Heart left ventricle (tissue), 16 donors: ENCODE results near the gene VPS18. TPM values are rescaled to one million over a fixed set of nuclear protein-coding genes. Genes with fewer than 3 reads are reported as not detected.

Experiments
- ATAC-seq, 4 donors: fragments of 200-7000 bp; cut with Tn5 transposase; one replicate each; pipeline ENCODE4 v1.9.1; 2020 to 2022; ENCODE audit warnings: moderate library complexity in 4 of 4, mild to moderate bottlenecking in 3 of 4, moderate number of reproducible peaks in 1 of 4
- DNase-seq, 5 donors: peaks; one replicate each; pipeline ENCODE4 v3.0.0-alpha.2; 2020
- H3K27ac ChIP-seq, 12 donors: fragments of 200-600 bp; sonication (generic) in 4 of 12; one replicate each; pipeline versions ENCODE4 v1.5.0 to v1.8.0; 2016 to 2022; ENCODE audit warnings: mild to moderate bottlenecking in 2 of 12
- H3K27me3 ChIP-seq, 9 donors: fragments of 200-600 bp; sonication (generic) in 2 of 9; one replicate each; pipeline versions ENCODE4 v1.5.1 to v1.8.0; 2016 to 2022; ENCODE audit warnings: mild to moderate bottlenecking in 3 of 9
- H3K36me3 ChIP-seq, 9 donors: fragments of 200-600 bp; sonication (generic) in 2 of 9; one replicate each; pipeline versions ENCODE4 v1.5.0 to v1.8.0; 2018 to 2022; ENCODE audit warnings: mild to moderate bottlenecking in 2 of 9
- H3K4me1 ChIP-seq, 12 donors: fragments of 200-600 bp; sonication (generic) in 4 of 12; one replicate each; pipeline versions ENCODE4 v1.5.0 to v1.8.0; 2016 to 2022; ENCODE audit warnings: mild to moderate bottlenecking in 3 of 12
- H3K4me3 ChIP-seq, 12 donors: fragments of 200-600 bp; sonication (generic) in 4 of 12; one replicate each; pipeline versions ENCODE4 v1.5.0 to v1.8.0; 2017 to 2022; ENCODE audit warnings: mild to moderate bottlenecking in 9 of 12, moderate library complexity in 4 of 12
- H3K9me3 ChIP-seq, 12 donors: fragments of 200-600 bp; sonication (generic) in 4 of 12; one replicate each; pipeline versions ENCODE4 v1.5.0 to v1.8.0; 2016 to 2022; ENCODE audit warnings: mild to moderate bottlenecking in 1 of 12
- POLR2A ChIP-seq, 2 donors: fragments of 450-650 bp; IDR thresholded peaks; one replicate each; pipeline ENCODE4 v1.6.1; 2017; ENCODE audit warnings: antibody characterized with exemption in 2 of 2, mild to moderate bottlenecking in 2 of 2, moderate library complexity in 2 of 2
- WGBS, 4 donors: extraction: QIAGEN DNeasy Blood & Tissue Kit in 2 of 4; methylation state at CpG; one replicate each; pipeline versions ENCODE4 v1.1.5 to v1.1.7; 2013 to 2018; 5-methylcytosine and 5-hydroxymethylcytosine counted together
- intact Hi-C, 10 donors: fragments of 100-400 bp; cut with DNase I; formaldehyde crosslinking; loops; one replicate each; pipeline versions ENCODE4 v1.11.1 to v1.14.2; 2022
- polyA plus RNA-seq, 2 donors: library from polyadenylated mRNA; stranded (reverse); fragments of 200-250 nt; gene quantifications; one replicate each; pipeline ENCODE4 v1.2.3, GENCODE V29; 2013
- total RNA-seq, 9 donors: library from RNA; depleted of rRNA in 2 of 9; stranded (reverse); fragments of >200 nt in 2 of 9; fragmentation: NEBNext Ultra II Directional in 3 of 9; extraction: Animal tissue kit (Norgen Biotek cat#: 25700) in 3 of 9; gene quantifications; one replicate each; pipeline versions ENCODE4 v1.1.0 to v1.2.4, GENCODE V29; 2016 to 2023
- TF ChIP-seq, protein P1 (sequence below), 12 donors: fragments of 200-600 bp; sonication (generic) in 4 of 12; IDR thresholded peaks; one replicate each; pipeline versions ENCODE4 v1.5.0 to v1.8.0; 2018 to 2022; ENCODE audit warnings: antibody characterized with exemption in 12 of 12, mild to moderate bottlenecking in 5 of 12
- donor health status: ischemic (EF 13 %, LVEDD 7.1; RV severe dilation, severe dysfunction).
- donor health status: healthy with polysubstance abuse.
- donor health status: DM: no; HTN: yes; CAD: no.
- donor health status: DM: no; HTN: no; CAD: no.
- donor health status: ischemic (EF 25% LVEDD 6.9; RV normal size, moderate dysfunction).
- donor health status: ischemic (EF 25% LVEDD 5.7; RV mildly dilated, moderate dysfunction).
- donor health status: healthy.
- donor health status: DM: yes; HTN: yes; CAD: no.
- donor health status: ischemic (EF 35%, LVEDD 5.7; RV mildly dilated, moderate dysfunction).
- donor health status: nonischemic (EF 11% LVEDD 7.7; RV severe dilation, severe dysfunction).
- donor health status: DM: yes; HTN: yes; CAD: no.
- donor health status: PGD.
- donor health status: ischemic (EF 29% LVEDD 5.4; RV normal size, mild dysfunction).
- donor health status: nonischemic (EF 23%, LVEDD 6.1; RV moderate dilation, normal function).

The VPS18 gene
- total and polyA plus RNA-seq, 11 donors = 14.7 to 29.2 (median 21.3) TPM

DNA sequence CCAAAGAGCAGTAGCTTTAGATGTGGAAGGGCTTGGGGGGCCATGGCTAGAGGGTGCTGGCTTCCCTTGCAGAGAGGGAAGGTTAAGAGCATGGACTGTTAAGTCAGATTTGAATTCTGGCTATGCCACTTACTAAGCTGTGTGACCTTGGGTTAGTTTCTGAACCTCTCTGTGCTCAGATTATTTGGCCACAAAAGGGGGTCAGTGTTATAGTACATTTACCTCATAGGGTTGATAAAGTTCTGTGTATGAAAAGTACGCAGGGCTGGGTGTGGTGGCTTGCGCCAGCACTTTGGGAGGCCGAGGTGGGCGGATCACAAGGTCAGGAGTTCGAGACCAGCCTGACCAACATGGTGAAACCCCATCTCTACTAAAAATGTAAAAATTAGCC lies 6.8 kb downstream of the VPS18 start:
- intact Hi-C loops = loop anchor here in 8 of 10 donors (5.0 to 10.0 kb wide), 5 partner anchors 214 to 434 kb away; partner anchors contain the start of genes INO80 (in 4 of the 8), NUSAP1 (in 1 of the 8) and OIP5 (in 1 of the 8)
- no peak for DNase-seq
- Histone ChIP-seq H3K27ac (no peak overlapping the region), H3K36me3 (peaks cover 3 to 80% (median 77%) of the 10 kb centered on the region in 9 donors), H3K9me3 (no peaks in the 10 kb centered on the region), H3K4me3 (no peak overlapping the region), H3K27me3 (no peaks in the 10 kb centered on the region), H3K4me1 (peaks cover 4 to 37% (median 22%) of the 10 kb centered on the region in 12 donors)
- WGBS, 4 donors = 74 to 80% (median 79%) methylated on average over 5 of the region's 5 CpGs
- no peak for ATAC-seq
- no peak for TF ChIP-seq POLR2A (IDR thresholded peaks at IDR 0.05)
- TF ChIP-seq, protein P1, sequence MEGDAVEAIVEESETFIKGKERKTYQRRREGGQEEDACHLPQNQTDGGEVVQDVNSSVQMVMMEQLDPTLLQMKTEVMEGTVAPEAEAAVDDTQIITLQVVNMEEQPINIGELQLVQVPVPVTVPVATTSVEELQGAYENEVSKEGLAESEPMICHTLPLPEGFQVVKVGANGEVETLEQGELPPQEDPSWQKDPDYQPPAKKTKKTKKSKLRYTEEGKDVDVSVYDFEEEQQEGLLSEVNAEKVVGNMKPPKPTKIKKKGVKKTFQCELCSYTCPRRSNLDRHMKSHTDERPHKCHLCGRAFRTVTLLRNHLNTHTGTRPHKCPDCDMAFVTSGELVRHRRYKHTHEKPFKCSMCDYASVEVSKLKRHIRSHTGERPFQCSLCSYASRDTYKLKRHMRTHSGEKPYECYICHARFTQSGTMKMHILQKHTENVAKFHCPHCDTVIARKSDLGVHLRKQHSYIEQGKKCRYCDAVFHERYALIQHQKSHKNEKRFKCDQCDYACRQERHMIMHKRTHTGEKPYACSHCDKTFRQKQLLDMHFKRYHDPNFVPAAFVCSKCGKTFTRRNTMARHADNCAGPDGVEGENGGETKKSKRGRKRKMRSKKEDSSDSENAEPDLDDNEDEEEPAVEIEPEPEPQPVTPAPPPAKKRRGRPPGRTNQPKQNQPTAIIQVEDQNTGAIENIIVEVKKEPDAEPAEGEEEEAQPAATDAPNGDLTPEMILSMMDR (IDR thresholded peaks at IDR 0.05) = no peak

DNA sequence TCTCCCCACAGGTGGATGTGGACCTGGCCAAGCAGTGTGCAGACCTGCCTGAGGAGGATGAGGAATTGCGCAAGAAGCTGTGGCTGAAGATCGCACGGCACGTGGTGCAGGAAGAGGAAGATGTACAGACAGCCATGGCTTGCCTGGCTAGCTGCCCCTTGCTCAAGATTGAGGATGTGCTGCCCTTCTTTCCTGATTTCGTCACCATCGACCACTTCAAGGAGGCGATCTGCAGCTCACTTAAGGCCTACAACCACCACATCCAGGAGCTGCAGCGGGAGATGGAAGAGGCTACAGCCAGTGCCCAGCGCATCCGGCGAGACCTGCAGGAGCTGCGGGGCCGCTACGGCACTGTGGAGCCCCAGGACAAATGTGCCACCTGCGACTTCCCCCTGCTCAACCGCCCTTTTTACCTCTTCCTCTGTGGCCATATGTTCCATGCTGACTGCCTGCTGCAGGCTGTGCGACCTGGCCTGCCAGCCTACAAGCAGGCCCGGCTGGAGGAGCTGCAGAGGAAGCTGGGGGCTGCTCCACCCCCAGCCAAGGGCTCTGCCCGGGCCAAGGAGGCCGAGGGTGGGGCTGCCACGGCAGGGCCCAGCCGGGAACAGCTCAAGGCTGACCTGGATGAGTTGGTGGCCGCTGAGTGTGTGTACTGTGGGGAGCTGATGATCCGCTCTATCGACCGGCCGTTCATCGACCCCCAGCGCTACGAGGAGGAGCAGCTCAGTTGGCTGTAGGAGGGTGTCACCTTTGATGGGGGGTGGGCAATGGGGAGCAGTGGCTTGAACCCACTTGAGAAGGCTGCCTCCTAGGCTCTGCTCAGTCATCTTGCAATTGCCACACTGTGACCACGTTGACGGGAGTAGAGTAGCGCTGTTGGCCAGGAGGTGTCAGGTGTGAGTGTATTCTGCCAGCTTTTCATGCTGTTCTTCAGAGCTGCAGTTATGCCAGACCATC lies 8.6 kb downstream of the VPS18 start:
- ATAC-seq (no peak), DNase-seq (peak in 2 of 5 donors; percentile 57 to 65)
- WGBS, 4 donors = 80 to 93% (median 85%) methylated on average over 29 to 33 of the region's 33 CpGs
- Histone ChIP-seq H3K4me1 (peaks cover 4 to 53% (median 41%) of the 10 kb centered on the region in 12 donors), H3K9me3 (no peaks in the 10 kb centered on the region), H3K36me3 (peaks cover 3 to 62% (median 58%) of the 10 kb centered on the region in 9 donors), H3K4me3 (no peak overlapping the region), H3K27me3 (no peaks in the 10 kb centered on the region), H3K27ac (peak overlapping the region in 2 of 12 donors; percentile 4 to 64)
- no peak for TF ChIP-seq POLR2A (IDR thresholded peaks at IDR 0.05)
- TF ChIP-seq, protein P1 (IDR thresholded peaks at IDR 0.05) = no peak
- intact Hi-C loops = loop anchor here in 8 of 10 donors (2.0 to 10.0 kb wide), 6 partner anchors 212 to 432 kb away; partner anchors contain the start of genes INO80 (in 4 of the 8), NUSAP1 (in 1 of the 8) and OIP5 (in 1 of the 8)

DNA sequence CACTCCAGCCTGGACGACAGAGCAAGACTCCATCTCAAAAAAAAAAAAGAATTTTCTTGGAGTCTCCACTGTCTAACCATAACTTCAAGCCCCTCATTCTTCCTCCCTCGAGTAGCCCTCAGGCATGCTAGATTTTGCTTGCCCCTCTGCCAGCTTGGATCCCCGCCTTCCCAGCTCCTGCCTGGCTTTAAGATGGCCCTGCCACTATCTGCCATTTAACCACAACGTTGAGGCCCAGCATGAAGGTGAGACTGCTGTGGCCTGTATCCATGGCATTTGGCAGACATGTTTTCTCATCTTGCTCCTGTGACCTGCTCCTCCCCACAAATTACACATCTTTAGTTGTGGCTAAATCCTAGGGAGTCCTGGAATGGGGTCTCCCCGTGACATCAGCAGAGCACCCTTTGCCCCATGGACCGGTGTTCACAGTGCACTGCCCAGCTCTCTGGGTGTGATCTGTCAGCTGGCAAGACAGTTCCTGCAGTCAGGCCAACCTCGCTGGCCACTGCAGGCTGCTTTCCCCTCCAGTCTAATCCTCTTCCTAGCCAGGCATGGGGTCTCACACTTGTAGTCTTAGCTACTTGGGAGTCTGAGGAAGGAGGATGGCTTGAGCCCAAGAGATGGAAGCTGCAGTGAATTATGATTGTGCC lies 10.4 kb downstream of the VPS18 start:
- peak overlapping the region in 6 of 12 donors; percentile 17 to 100 (median 94) for H3K27ac ChIP-seq
- TF ChIP-seq POLR2A (IDR thresholded peaks at IDR 0.05) = no peak
- TF ChIP-seq, protein P1 (IDR thresholded peaks at IDR 0.05) = no peak
- WGBS, 4 donors = 70 to 86% (median 77%) methylated on average over 7 of the region's 7 CpGs
- H3K36me3 ChIP-seq = peaks cover 3 to 45% (median 40%) of the 10 kb centered on the region in 9 donors
- no peaks in the 10 kb centered on the region for H3K27me3 ChIP-seq
- no peaks in the 10 kb centered on the region for H3K9me3 ChIP-seq
- H3K4me3 ChIP-seq = no peak overlapping the region
- ATAC-seq = no peak
- intact Hi-C loops = loop anchor here (1.0 to 10.0 kb wide), 13 partner anchors 38 to 430 kb away; partner anchors contain the start of genes INO80 (in 4 of the 10), NUSAP1 (in 1 of the 10) and OIP5 (in 1 of the 10)
- DNase-seq = peak in 1 of 5 donors; percentile 30
- H3K4me1 ChIP-seq = peaks cover 4 to 64% (median 47%) of the 10 kb centered on the region in 12 donors
